Endodermal cell (in vitro differentiated cells): ENCODE measurements around the gene TMEM244. TPM values are rescaled to one million over a fixed set of nuclear protein-coding genes. Genes with fewer than 3 reads are reported as not detected.

Source experiments
- DNase-seq: peaks from one replicate; pipeline ENCODE4 v3.0.0-alpha.2; 2017
- H3K27ac ChIP-seq: 2 replicates; pipeline ENCODE4 v1.5.1; 2013; ENCODE audit warnings: mild to moderate bottlenecking, low read depth, low read length, moderate library complexity
- H3K27me3 ChIP-seq: 2 replicates; pipeline ENCODE4 v1.6.1; 2013; ENCODE audit warnings: mild to moderate bottlenecking, low read length, moderate library complexity; ENCODE audit not compliant: insufficient read depth, control insufficient read depth, poor library complexity, severe bottlenecking
- H3K36me3 ChIP-seq: 2 replicates; pipeline ENCODE4 v1.7.0; 2013; ENCODE audit warnings: mild to moderate bottlenecking, low read length, moderate library complexity; ENCODE audit not compliant: control insufficient read depth, insufficient read depth
- H3K4me1 ChIP-seq: one replicate; pipeline ENCODE4 v1.7.0; 2013; ENCODE audit warnings: low read length; ENCODE audit not compliant: control insufficient read depth, insufficient read depth
- H3K4me3 ChIP-seq: 2 replicates; pipeline ENCODE4 v1.5.1; 2013; ENCODE audit warnings: mild to moderate bottlenecking, low read length, moderate library complexity
- H3K9ac ChIP-seq: 2 replicates; pipeline ENCODE4 v1.6.1; 2013; ENCODE audit warnings: mild to moderate bottlenecking, low read length, moderate library complexity; ENCODE audit not compliant: poor library complexity, severe bottlenecking; ENCODE audit errors: extremely low read depth
- H3K9me3 ChIP-seq: 2 replicates; pipeline ENCODE4 v1.6.1; 2013; ENCODE audit warnings: mild to moderate bottlenecking, low read length, moderate library complexity; ENCODE audit not compliant: control insufficient read depth
- H3K27ac Mint-ChIP-seq: 2 replicates; pipeline ENCODE4 v1.8.0; 2020; ENCODE audit warnings: mixed read lengths
- H3K27me3 Mint-ChIP-seq: 2 replicates; pipeline ENCODE4 v1.8.0; 2021; ENCODE audit warnings: mild to moderate bottlenecking, mixed read lengths; ENCODE audit not compliant: insufficient read depth
- H3K36me3 Mint-ChIP-seq: 2 replicates; pipeline ENCODE4 v1.8.0; 2020; ENCODE audit warnings: low read depth, mixed read lengths
- H3K4me1 Mint-ChIP-seq: 2 replicates; pipeline ENCODE4 v1.8.0; 2020; ENCODE audit warnings: mixed read lengths
- H3K4me3 Mint-ChIP-seq: 2 replicates; pipeline ENCODE4 v1.8.0; 2020; ENCODE audit warnings: mild to moderate bottlenecking, moderate library complexity, mixed read lengths
- H3K9me3 Mint-ChIP-seq: 2 replicates; pipeline ENCODE4 v1.8.0; 2020; ENCODE audit warnings: mild to moderate bottlenecking, mixed read lengths
- CTCF ChIP-seq: fragments of 200-600 bp; sonication (generic); conservative IDR thresholded peaks from 2 replicates; pipeline ENCODE4 v1.5.0; 2021; ENCODE audit warnings: antibody characterized with exemption, mild to moderate bottlenecking
- WGBS, 2 experiments: methylation state at CpG; one replicate each; pipeline versions ENCODE4 v1.1.5 to v1.1.7; 2013; ENCODE audit warnings: missing lambda C conversion rate in 2 of 2, mixed read lengths in 1 of 2; ENCODE audit not compliant: insufficient coverage in 1 of 2, insufficient read length in 1 of 2; 5-methylcytosine and 5-hydroxymethylcytosine counted together
- total RNA-seq, 2 donors: library from RNA; stranded (reverse); fragmentation: NEBNext Ultra II Directional in 1 of 2; extraction: Animal tissue kit (Norgen Biotek cat#: 25700) in 1 of 2; gene quantifications; 2 replicates in 1 of 2; 3 replicates in 1 of 2; pipeline ENCODE4 v1.2.1, GENCODE V29; 2021

The TMEM244 gene
- total RNA-seq, 2 donors from 2014 or later = not detected

- DNase-seq = no peak
- H3K9ac ChIP-seq = no peak overlapping the region
- H3K4me1 ChIP-seq = peaks cover 2% of the 10 kb centered on the region
- Mint-ChIP-seq H3K4me3 (no peak overlapping the region), H3K4me1 (peaks cover 9% of the 10 kb centered on the region), H3K36me3 (no peaks in the 10 kb centered on the region), H3K27me3 (no peaks in the 10 kb centered on the region), H3K27ac (no peak overlapping the region), H3K9me3 (no peaks in the 10 kb centered on the region)
- H3K9me3 ChIP-seq = no peaks in the 10 kb centered on the region
- H3K27me3 ChIP-seq = no peaks in the 10 kb centered on the region
- 86 to 100% methylated on average over 2 to 3 of the region's 3 CpGs for WGBS, 2 experiments
- H3K4me3 ChIP-seq = no peak overlapping the region
- no peak for TF ChIP-seq CTCF
- H3K27ac ChIP-seq = no peak overlapping the region
- no peaks in the 10 kb centered on the region for H3K36me3 ChIP-seq
Measured at GRCh38 chr6:129849456-129849855, 11.7 kb downstream of the TMEM244 start.

- no peaks in the 10 kb centered on the region for H3K36me3 Mint-ChIP-seq
- peaks cover 4% of the 10 kb centered on the region for H3K4me1 Mint-ChIP-seq
- DNase-seq = no peak
- no peaks in the 10 kb centered on the region for H3K27me3 ChIP-seq
- no peak overlapping the region for H3K27ac Mint-ChIP-seq
- no peaks in the 10 kb centered on the region for H3K9me3 ChIP-seq
- H3K9ac ChIP-seq = no peak overlapping the region
- no peak for TF ChIP-seq CTCF
- H3K36me3 ChIP-seq = no peaks in the 10 kb centered on the region
- no peaks in the 10 kb centered on the region for H3K9me3 Mint-ChIP-seq
- no peak overlapping the region for H3K4me3 ChIP-seq
- H3K4me1 ChIP-seq = peaks cover 6% of the 10 kb centered on the region
- no peak overlapping the region for H3K27ac ChIP-seq
- H3K4me3 Mint-ChIP-seq = no peak overlapping the region
- H3K27me3 Mint-ChIP-seq = no peaks in the 10 kb centered on the region
Measured at GRCh38 chr6:129846761-129847160, 14.4 kb downstream of the TMEM244 start.

- Mint-ChIP-seq H3K27ac (no peak overlapping the region), H3K4me3 (no peak overlapping the region), H3K36me3 (no peaks in the 10 kb centered on the region), H3K4me1 (peaks cover 4% of the 10 kb centered on the region), H3K9me3 (no peaks in the 10 kb centered on the region), H3K27me3 (no peaks in the 10 kb centered on the region)
- H3K4me3 ChIP-seq = no peak overlapping the region
- no peaks in the 10 kb centered on the region for H3K9me3 ChIP-seq
- H3K27me3 ChIP-seq = no peaks in the 10 kb centered on the region
- H3K27ac ChIP-seq = no peak overlapping the region
- H3K36me3 ChIP-seq = no peaks in the 10 kb centered on the region
- no peak overlapping the region for H3K9ac ChIP-seq
- DNase-seq = no peak
- TF ChIP-seq CTCF = no peak
- peaks cover 6% of the 10 kb centered on the region for H3K4me1 ChIP-seq
- 100% methylated on average over 2 of the region's 2 CpGs; no CpG with 5 or more reads in 1 of the 2 experiments for WGBS, 2 experiments
Measured at GRCh38 chr6:129845696-129846095, 15.4 kb downstream of the TMEM244 start.
